Kidney epithelial cell (primary cell): ENCODE measurements around the gene KCNJ1. TPM values are rescaled to one million over a fixed set of nuclear protein-coding genes. Genes with fewer than 3 reads are reported as not detected.

Experiments used
- DNase-seq: peaks from one replicate; pipeline ENCODE4 v3.0.0-alpha.2; 2010; ENCODE audit warnings: low read depth
- H3K27me3 ChIP-seq: 2 replicates; pipeline ENCODE4 v1.6.0; 2011; ENCODE audit warnings: low read length; ENCODE audit not compliant: control insufficient read depth, insufficient read depth
- H3K36me3 ChIP-seq: 2 replicates; pipeline ENCODE4 v1.5.1; 2011; ENCODE audit warnings: low read length; ENCODE audit not compliant: control insufficient read depth, insufficient read depth
- H3K4me3 ChIP-seq: 2 replicates; pipeline ENCODE4 v1.5.1; 2011; ENCODE audit warnings: low read depth, mild to moderate bottlenecking, control low read depth, low read length
- total RNA-seq: library from RNA; depleted of rRNA; stranded (reverse); fragments of >200 nt; gene quantifications from 2 replicates; pipeline ENCODE4 v1.2.3, GENCODE V29; 2015
- TF ChIP-seq, protein P1 (sequence below): IDR thresholded peaks from 2 replicates; pipeline ENCODE4 v1.5.1; 2011; ENCODE audit warnings: mild to moderate bottlenecking, moderate library complexity, low read length, control low read depth, inconsistent platforms; ENCODE audit not compliant: insufficient read depth, poor library complexity, severe bottlenecking

KCNJ1 gene
- total RNA-seq, 1 donor from 2014 or later = not detected

- TF ChIP-seq, protein P1, sequence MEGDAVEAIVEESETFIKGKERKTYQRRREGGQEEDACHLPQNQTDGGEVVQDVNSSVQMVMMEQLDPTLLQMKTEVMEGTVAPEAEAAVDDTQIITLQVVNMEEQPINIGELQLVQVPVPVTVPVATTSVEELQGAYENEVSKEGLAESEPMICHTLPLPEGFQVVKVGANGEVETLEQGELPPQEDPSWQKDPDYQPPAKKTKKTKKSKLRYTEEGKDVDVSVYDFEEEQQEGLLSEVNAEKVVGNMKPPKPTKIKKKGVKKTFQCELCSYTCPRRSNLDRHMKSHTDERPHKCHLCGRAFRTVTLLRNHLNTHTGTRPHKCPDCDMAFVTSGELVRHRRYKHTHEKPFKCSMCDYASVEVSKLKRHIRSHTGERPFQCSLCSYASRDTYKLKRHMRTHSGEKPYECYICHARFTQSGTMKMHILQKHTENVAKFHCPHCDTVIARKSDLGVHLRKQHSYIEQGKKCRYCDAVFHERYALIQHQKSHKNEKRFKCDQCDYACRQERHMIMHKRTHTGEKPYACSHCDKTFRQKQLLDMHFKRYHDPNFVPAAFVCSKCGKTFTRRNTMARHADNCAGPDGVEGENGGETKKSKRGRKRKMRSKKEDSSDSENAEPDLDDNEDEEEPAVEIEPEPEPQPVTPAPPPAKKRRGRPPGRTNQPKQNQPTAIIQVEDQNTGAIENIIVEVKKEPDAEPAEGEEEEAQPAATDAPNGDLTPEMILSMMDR = no peak
Observed at GRCh38 chr11:128874427-128874826, 7.3 kb upstream of the KCNJ1 start.

DNA sequence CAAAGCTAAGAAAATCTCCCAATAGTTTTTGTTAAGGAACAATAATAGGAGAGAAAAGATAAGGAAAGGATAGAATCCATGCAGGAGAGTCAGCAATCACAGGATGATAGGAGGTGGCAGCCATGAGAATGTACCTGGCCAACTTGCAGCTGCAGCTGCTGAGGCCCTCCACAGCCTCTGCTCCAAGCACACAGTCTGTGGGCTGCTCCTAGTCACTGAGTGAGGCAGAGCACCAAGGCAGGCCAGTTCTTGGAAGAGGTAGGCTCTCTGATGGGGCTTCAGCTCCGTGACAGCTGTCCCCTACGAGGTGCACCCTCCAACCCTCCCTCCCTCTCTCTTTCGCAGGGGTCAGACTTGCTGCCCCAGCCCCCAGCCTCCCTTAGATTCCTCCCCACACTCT is 5.5 kb upstream of the KCNJ1 start:
- TF ChIP-seq, protein P1 = no peak
- H3K4me3 ChIP-seq = no peak overlapping the region
- no peak for DNase-seq

More at GRCh38 chr11:128874427-128874826, 7.3 kb upstream of the KCNJ1 start:
- no peak for DNase-seq
- H3K36me3 ChIP-seq = no peaks in the 10 kb centered on the region
- H3K4me3 ChIP-seq = no peak overlapping the region
- peaks cover 4% of the 10 kb centered on the region for H3K27me3 ChIP-seq

DNA sequence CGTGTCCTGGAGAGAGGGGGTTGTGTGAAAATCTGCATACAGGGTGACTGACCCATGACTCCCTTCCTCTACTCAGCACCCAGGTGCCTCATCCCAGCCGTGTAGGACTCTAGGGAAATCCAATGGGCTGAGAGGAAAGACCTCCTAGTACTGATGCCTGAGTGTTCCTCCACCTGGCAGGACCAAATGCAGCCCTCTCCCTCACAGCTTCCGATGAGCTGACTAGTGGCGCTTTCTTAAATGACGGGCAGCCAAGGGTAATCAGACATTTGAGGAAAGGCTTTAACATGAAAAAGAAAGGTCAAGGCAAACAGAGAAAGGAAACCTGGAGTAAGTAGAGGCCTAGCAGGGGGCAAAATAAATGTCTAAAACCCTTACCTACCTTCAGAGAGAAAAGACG is 5.0 kb upstream of the KCNJ1 start:
- TF ChIP-seq, protein P1 = no peak
- Histone ChIP-seq H3K27me3 (peaks cover 2% of the 10 kb centered on the region), H3K4me3 (no peak overlapping the region), H3K36me3 (no peaks in the 10 kb centered on the region)
- DNase-seq = no peak

More for the DNA sequence above, 5.5 kb upstream of the KCNJ1 start:
- no peaks in the 10 kb centered on the region for H3K36me3 ChIP-seq
- H3K27me3 ChIP-seq = peaks cover 2% of the 10 kb centered on the region

DNA sequence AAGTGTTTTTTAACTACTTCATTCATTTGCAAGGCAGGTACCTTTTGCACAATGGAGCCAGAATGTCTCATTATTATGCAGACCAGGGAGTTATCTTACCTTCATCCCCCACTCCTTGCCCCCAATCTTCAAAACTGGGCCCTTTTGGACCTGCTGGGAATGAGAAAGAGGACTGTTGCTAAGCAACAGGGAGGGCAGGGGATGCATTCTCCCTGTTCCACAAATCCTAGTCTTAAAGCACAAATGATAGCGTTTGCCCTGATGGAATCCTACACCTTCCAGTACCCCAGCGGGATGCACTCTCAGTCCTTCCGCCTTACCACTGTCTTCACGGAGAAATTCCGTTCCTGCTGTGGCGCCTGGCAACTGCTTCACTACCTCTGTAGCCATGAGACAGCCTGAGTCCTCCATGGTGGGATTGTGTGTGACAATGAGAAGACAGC is 4.1 kb upstream of the KCNJ1 start:
- Histone ChIP-seq H3K36me3 (no peaks in the 10 kb centered on the region), H3K27me3 (peaks cover 2% of the 10 kb centered on the region), H3K4me3 (no peak overlapping the region)
- TF ChIP-seq, protein P1 = no peak
- DNase-seq = no peak

GRCh38 chr11:128868841-128869671 is 2.0 kb upstream of the KCNJ1 start:
- DNase-seq = no peak
- TF ChIP-seq, protein P1 = no peak
- no peaks in the 10 kb centered on the region for H3K36me3 ChIP-seq
- H3K27me3 ChIP-seq = peaks cover 2% of the 10 kb centered on the region
- H3K4me3 ChIP-seq = no peak overlapping the region
